Left ventricle myocardium inferior (tissue), 1 donor: ENCODE data around the gene ZSWIM9. TPM values are rescaled to one million over a fixed set of nuclear protein-coding genes. Genes with fewer than 3 reads are reported as not detected.

ENCODE experiments used
- DNase-seq: peaks from one replicate; pipeline ENCODE4 v3.0.0-alpha.2; 2020
- H3K27ac ChIP-seq: fragments of 200-600 bp; replicated peaks from 2 replicates; pipeline ENCODE4 v1.8.0; 2021
- H3K27me3 ChIP-seq: fragments of 200-600 bp; 2 replicates; pipeline ENCODE4 v1.8.0; 2021; ENCODE audit warnings: low read depth
- H3K36me3 ChIP-seq: fragments of 200-600 bp; 2 replicates; pipeline ENCODE4 v1.8.0; 2021
- H3K4me1 ChIP-seq: fragments of 200-600 bp; 2 replicates; pipeline ENCODE4 v1.8.0; 2021
- H3K4me3 ChIP-seq: fragments of 200-600 bp; 2 replicates; pipeline ENCODE4 v1.8.0; 2021; ENCODE audit warnings: mild to moderate bottlenecking, moderate library complexity
- H3K9me3 ChIP-seq: fragments of 200-600 bp; replicated peaks from 2 replicates; pipeline ENCODE4 v1.8.0; 2021
- intact Hi-C: fragments of 100-400 bp; cut with micrococcal nuclease; formaldehyde crosslinking; loops from one replicate; pipeline ENCODE4 v1.11.0; 2022
- total RNA-seq: library from RNA; stranded (reverse); fragmentation: NEBNext Ultra II Directional; extraction: Animal tissue kit (Norgen Biotek cat#: 25700); gene quantifications from one replicate; pipeline ENCODE4 v1.2.1, GENCODE V29; 2021
- TF ChIP-seq, protein P1 (sequence below): fragments of 200-600 bp; IDR thresholded peaks from 2 replicates; pipeline ENCODE4 v1.8.0; 2021; ENCODE audit warnings: antibody characterized with exemption, mild to moderate bottlenecking, borderline replicate concordance
- donor health status: DM: no; HTN: yes; CAD: no; lungs with severe emphysema.

ZSWIM9 gene
- total RNA-seq, 1 donor from 2014 or later: 7.6 TPM

DNA sequence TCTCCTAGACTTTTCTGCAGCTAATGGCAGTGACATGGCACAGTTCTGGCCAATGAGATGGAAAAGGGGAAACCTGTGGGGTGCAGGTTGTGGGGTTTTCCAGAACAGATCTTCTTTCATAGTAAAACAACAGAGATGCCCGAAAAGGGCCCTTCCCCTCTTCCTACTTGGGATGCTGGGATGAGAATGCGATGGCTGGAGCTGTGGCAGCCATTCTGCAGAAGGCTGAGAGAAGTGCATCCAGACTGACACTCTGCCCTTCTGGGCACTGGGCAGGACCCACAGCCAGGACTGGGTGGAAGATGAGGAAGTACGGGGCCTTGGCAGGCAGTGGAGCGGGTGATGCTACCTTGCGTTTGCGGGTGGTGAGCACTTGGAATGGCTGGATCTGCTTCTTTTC, 42.9 kb upstream of the ZSWIM9 start:
- H3K9me3 ChIP-seq: no peaks in the 10 kb centered on the region
- TF ChIP-seq, protein P1, sequence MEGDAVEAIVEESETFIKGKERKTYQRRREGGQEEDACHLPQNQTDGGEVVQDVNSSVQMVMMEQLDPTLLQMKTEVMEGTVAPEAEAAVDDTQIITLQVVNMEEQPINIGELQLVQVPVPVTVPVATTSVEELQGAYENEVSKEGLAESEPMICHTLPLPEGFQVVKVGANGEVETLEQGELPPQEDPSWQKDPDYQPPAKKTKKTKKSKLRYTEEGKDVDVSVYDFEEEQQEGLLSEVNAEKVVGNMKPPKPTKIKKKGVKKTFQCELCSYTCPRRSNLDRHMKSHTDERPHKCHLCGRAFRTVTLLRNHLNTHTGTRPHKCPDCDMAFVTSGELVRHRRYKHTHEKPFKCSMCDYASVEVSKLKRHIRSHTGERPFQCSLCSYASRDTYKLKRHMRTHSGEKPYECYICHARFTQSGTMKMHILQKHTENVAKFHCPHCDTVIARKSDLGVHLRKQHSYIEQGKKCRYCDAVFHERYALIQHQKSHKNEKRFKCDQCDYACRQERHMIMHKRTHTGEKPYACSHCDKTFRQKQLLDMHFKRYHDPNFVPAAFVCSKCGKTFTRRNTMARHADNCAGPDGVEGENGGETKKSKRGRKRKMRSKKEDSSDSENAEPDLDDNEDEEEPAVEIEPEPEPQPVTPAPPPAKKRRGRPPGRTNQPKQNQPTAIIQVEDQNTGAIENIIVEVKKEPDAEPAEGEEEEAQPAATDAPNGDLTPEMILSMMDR: no peak
- DNase-seq: no peak

DNA sequence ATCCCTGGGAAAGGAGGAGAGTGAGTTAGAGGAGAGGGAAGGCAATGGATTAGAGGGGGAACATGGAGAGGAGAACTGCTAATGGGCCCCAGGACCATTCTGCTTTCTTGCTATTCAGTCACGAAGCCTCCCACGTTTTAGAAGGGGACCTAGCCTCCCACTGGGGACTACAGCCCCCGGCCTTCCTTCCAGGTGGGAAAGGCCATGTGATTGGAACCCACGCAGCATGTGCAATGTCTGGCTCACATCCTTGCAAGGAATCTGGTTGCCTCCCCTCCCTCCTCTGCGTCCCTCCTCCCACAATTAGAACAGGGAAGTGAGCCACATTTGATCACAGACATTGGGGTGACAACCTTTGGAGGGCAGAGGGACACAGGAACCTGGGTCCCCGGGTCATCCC, 37.4 kb upstream of the ZSWIM9 start:
- H3K27ac ChIP-seq: no peak overlapping the region
- H3K4me1 ChIP-seq: no peaks in the 10 kb centered on the region
- TF ChIP-seq, protein P1: no peak
- no peaks in the 10 kb centered on the region for H3K27me3 ChIP-seq
- peaks cover 7% of the 10 kb centered on the region for H3K36me3 ChIP-seq
- H3K4me3 ChIP-seq: no peak overlapping the region
- DNase-seq: no peak
- intact Hi-C loops: no loop called here
- H3K9me3 ChIP-seq: no peaks in the 10 kb centered on the region

More for the DNA sequence above, 42.9 kb upstream of the ZSWIM9 start:
- Histone ChIP-seq H3K27ac (no peak overlapping the region), H3K4me1 (peaks cover 9% of the 10 kb centered on the region), H3K4me3 (no peak overlapping the region), H3K36me3 (peaks cover 13% of the 10 kb centered on the region), H3K27me3 (no peaks in the 10 kb centered on the region)
- intact Hi-C loops: no loop called here

DNA sequence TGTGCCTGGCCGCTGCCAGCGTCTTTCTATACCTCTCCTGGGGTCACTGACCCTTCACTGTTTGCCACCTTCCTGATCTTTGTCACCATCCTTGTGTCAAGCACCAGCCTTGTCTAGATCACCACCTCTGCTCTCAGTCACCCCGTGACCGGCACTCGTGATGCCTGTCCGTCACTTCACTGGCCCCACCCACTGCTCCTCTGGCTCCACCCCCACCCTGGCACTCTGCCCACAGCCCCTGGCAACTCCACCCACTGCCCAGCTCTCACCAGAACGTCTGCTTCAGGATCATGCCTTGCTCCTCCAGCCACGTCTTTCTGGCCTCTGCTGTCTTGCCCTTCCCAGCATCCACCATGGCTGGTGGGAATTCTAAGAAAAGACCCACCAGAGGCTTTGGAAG, 35.1 kb upstream of the ZSWIM9 start:
- peaks cover 4% of the 10 kb centered on the region for H3K36me3 ChIP-seq
- no peaks in the 10 kb centered on the region for H3K27me3 ChIP-seq
- H3K27ac ChIP-seq: no peak overlapping the region
- DNase-seq: no peak
- intact Hi-C loops: no loop called here
- no peaks in the 10 kb centered on the region for H3K4me1 ChIP-seq
- TF ChIP-seq, protein P1: no peak
- no peak overlapping the region for H3K4me3 ChIP-seq
- H3K9me3 ChIP-seq: no peaks in the 10 kb centered on the region

DNA sequence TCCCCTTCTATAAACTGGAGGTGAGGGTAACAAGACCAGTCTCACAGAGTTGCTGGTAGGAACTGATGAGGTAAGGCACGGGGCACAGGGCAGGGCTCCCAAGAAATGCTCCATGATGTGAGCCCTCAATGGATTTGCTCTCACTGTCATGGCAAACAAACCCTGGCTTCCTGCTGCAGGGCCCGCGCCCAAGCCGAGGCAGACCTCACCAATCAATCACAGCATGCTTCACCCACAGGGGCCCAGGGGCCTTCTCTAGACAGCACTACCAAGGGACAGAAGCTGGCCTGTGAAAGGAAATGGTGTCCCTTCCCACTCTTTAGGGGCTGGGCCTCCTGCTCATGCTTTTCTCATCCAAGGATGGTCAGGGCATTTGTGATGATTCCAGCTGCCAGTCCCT, 33.9 kb upstream of the ZSWIM9 start:
- no peaks in the 10 kb centered on the region for H3K9me3 ChIP-seq
- no peaks in the 10 kb centered on the region for H3K36me3 ChIP-seq
- TF ChIP-seq, protein P1: no peak
- H3K4me3 ChIP-seq: no peak overlapping the region
- no peak overlapping the region for H3K27ac ChIP-seq
- no peak for DNase-seq
- intact Hi-C loops: no loop called here
- H3K4me1 ChIP-seq: no peaks in the 10 kb centered on the region
- H3K27me3 ChIP-seq: no peaks in the 10 kb centered on the region

DNA sequence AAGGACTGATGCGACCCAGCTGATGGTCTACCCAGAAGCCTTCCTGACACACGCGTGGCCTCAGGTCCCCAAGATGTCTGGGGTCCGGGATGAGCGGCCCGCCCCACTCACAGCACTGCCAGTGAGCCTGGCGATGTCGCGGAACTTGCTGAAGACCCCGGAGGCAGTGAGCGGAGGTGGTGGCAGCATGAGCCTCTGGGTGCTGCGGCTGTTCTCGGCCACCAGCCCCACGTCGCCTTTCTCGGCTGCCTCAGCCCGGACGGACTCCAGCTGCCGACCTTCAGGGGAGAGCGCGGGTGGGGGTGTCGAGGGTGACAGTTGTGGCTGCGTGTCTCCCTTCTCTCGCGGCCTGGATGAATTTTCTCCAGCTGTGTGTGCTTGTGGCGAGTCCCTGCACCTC, 33.1 kb upstream of the ZSWIM9 start:
- no peaks in the 10 kb centered on the region for H3K9me3 ChIP-seq
- no peaks in the 10 kb centered on the region for H3K4me1 ChIP-seq
- TF ChIP-seq, protein P1: no peak
- H3K36me3 ChIP-seq: no peaks in the 10 kb centered on the region
- no peak overlapping the region for H3K27ac ChIP-seq
- H3K4me3 ChIP-seq: no peak overlapping the region
- H3K27me3 ChIP-seq: no peaks in the 10 kb centered on the region
- DNase-seq: no peak
- intact Hi-C loops: no loop called here

DNA sequence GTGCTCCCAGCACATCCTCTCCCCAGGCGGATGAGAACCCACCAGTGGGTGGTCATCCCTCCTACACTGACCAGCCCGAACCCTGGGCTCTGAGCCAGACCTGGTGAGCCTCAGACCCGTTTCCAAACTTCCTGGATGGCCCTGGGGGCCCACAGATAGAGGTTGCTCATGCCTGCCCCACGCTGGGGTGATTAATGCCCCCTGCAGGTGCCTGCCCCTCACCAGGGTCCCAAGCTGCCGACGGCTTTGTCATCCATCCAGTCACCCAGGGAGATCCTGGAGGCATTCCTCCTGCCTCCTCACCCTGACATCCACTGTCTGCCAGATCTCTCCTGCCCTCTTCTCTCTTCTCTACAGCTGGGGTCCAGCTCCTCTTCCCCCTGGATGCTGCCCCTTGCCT, 31.4 kb upstream of the ZSWIM9 start:
- Histone ChIP-seq H3K9me3 (no peaks in the 10 kb centered on the region), H3K27me3 (no peaks in the 10 kb centered on the region), H3K4me1 (no peaks in the 10 kb centered on the region), H3K36me3 (peaks cover 10% of the 10 kb centered on the region), H3K4me3 (no peak overlapping the region), H3K27ac (no peak overlapping the region)
- intact Hi-C loops: no loop called here
- no peak for DNase-seq
- TF ChIP-seq, protein P1: no peak
